Duodenal mucosa (tissue), 2 donors: ENCODE measurements around the gene ZNF407.
"Not testable (repeated sequence)": the region's sequence is repeated elsewhere in the genome, so short reads cannot be mapped to it uniquely, and the experiment has no call there.

Experiments
- H3K27ac ChIP-seq: one replicate; pipeline ENCODE4 v1.7.0; 2013; ENCODE audit warnings: low read depth, low read length
- H3K27me3 ChIP-seq, 2 donors: one replicate each; pipeline ENCODE4 v1.7.0; 2013; ENCODE audit warnings: low read length in 2 of 2, control low read depth in 1 of 2; ENCODE audit not compliant: insufficient read depth in 2 of 2, control insufficient read depth in 1 of 2
- H3K36me3 ChIP-seq, 2 donors: one replicate each; pipeline ENCODE4 v1.7.0; 2013; ENCODE audit warnings: low read length in 2 of 2, control low read depth in 1 of 2; ENCODE audit not compliant: insufficient read depth in 2 of 2, control insufficient read depth in 1 of 2
- H3K4me1 ChIP-seq, 2 donors: one replicate each; pipeline ENCODE4 v1.7.0; 2013; ENCODE audit warnings: low read length in 2 of 2, control low read depth in 1 of 2; ENCODE audit not compliant: insufficient read depth in 2 of 2, control insufficient read depth in 1 of 2
- H3K4me3 ChIP-seq, 2 donors: one replicate each; pipeline ENCODE4 v1.7.0; 2013; ENCODE audit warnings: low read length in 2 of 2, low read depth in 1 of 2
- H3K9ac ChIP-seq, 2 donors: one replicate each; pipeline ENCODE4 v1.7.0; 2013; ENCODE audit warnings: low read length in 2 of 2, low read depth in 1 of 2
- H3K9me3 ChIP-seq, 2 donors: one replicate each; pipeline ENCODE4 v1.7.0; 2013; ENCODE audit warnings: low read length in 2 of 2, control low read depth in 1 of 2; ENCODE audit not compliant: control insufficient read depth in 1 of 2

Gene ZNF407

DNA sequence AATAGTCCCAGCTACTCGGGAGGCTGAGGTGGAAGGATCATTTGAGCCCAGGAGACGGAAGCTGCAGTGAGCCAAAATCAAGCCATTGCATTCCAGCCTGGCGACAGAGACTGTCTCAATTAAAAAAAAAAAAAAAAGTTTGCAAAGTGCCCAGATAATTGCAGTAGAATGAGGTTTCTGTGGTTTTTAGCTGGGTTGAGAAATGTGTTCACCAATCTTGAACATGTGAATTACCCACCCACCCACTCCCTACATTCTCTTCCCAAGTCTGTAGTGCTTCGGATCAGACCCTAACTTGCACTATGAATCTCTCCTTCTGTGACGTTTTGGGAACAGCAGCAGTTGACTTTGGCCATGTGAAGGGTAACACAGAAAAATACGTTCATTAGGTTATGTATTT lies 363.9 kb downstream of the ZNF407 start:
- no peaks in the 10 kb centered on the region for H3K27me3 ChIP-seq
- no peaks in the 10 kb centered on the region for H3K9me3 ChIP-seq
- H3K27ac ChIP-seq: no peak overlapping the region
- no peaks in the 10 kb centered on the region for H3K4me1 ChIP-seq
- no peak overlapping the region for H3K9ac ChIP-seq
- no peak overlapping the region for H3K4me3 ChIP-seq
- H3K36me3 ChIP-seq: no peaks in the 10 kb centered on the region

- Histone ChIP-seq H3K27me3 (no peaks in the 10 kb centered on the region), H3K36me3 (no peaks in the 10 kb centered on the region), H3K9me3 (no peaks in the 10 kb centered on the region)
Observed at GRCh38 chr18:74963820-74964446, 366.3 kb downstream of the ZNF407 start.

DNA sequence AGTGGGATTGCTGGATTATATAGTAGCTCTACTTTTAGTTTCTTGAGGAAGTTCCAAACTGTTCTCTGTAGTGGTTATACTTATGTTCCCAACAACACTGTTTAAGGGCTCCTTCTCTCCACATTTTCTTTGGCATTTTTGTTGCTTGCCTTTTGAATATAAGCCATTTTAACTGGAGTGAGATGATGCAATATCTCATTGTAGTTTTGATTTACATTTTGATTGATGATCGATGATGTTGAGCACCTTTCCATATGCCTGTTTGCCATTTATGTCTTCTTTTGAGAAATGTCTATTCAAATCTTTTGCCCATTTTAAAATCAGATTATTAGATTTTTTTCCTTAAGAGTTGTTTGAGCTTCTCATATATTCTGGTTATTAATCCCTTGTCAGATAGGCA lies 368.0 kb downstream of the ZNF407 start:
- no peak overlapping the region for H3K27ac ChIP-seq
- H3K4me1 ChIP-seq: no peaks in the 10 kb centered on the region
- no peaks in the 10 kb centered on the region for H3K9me3 ChIP-seq
- H3K4me3 ChIP-seq: no peak overlapping the region
- no peak overlapping the region for H3K9ac ChIP-seq
- no peaks in the 10 kb centered on the region for H3K36me3 ChIP-seq
- no peaks in the 10 kb centered on the region for H3K27me3 ChIP-seq

More at GRCh38 chr18:74963820-74964446, 366.3 kb downstream of the ZNF407 start:
- no peak overlapping the region for H3K27ac ChIP-seq
- no peaks in the 10 kb centered on the region for H3K4me1 ChIP-seq
- H3K4me3 ChIP-seq: no peak overlapping the region
- no peak overlapping the region for H3K9ac ChIP-seq

- no peaks in the 10 kb centered on the region for H3K27me3 ChIP-seq
- no peaks in the 10 kb centered on the region for H3K36me3 ChIP-seq
- H3K9me3 ChIP-seq: no peaks in the 10 kb centered on the region
- H3K4me3 ChIP-seq: no peak overlapping the region
- no peak overlapping the region for H3K27ac ChIP-seq
- H3K9ac ChIP-seq: no peak overlapping the region
- peaks cover 4 to 9% of the 10 kb centered on the region in 2 donors for H3K4me1 ChIP-seq
Observed at GRCh38 chr18:74967438-74967837, 369.8 kb downstream of the ZNF407 start.

- H3K9me3 ChIP-seq: no peaks in the 10 kb centered on the region
- peaks cover 4 to 9% of the 10 kb centered on the region in 2 donors for H3K4me1 ChIP-seq
- no peak overlapping the region for H3K9ac ChIP-seq
- H3K27ac ChIP-seq: no peak overlapping the region
- no peaks in the 10 kb centered on the region for H3K36me3 ChIP-seq
- no peaks in the 10 kb centered on the region for H3K27me3 ChIP-seq
- H3K4me3 ChIP-seq: no peak overlapping the region
Observed at GRCh38 chr18:74967979-74968378, 370.3 kb downstream of the ZNF407 start.

GRCh38 chr18:74971358-74971757 lies 373.7 kb downstream of the ZNF407 start:
- H3K9ac ChIP-seq, H3K27me3 ChIP-seq, H3K4me3 ChIP-seq, H3K27ac ChIP-seq, H3K9me3 ChIP-seq, H3K36me3 ChIP-seq: not testable (repeated sequence)
- peaks cover 5 to 14% of the 10 kb centered on the region in 2 donors for H3K4me1 ChIP-seq

DNA sequence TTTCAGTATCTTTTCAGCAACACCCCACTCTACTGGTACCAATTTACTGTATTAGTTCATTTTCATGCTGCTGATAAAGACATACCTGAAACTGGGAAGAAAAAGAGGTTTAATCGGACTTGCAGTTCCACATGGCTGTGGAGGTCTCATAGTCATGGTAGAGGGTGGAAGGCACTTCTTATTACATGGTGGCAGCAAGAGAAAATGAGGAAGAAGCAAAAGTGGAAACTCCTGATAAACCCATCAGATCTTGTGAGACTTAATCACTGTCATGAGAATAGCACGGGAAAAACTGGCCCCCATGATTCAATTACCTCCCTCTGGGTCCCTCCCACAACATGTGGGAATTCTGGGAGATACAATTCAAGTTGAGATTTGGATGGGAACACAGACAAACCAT lies 374.1 kb downstream of the ZNF407 start:
- peaks cover 10 to 18% of the 10 kb centered on the region in 2 donors for H3K4me1 ChIP-seq
- not testable (repeated sequence) for H3K9me3 ChIP-seq

DNA sequence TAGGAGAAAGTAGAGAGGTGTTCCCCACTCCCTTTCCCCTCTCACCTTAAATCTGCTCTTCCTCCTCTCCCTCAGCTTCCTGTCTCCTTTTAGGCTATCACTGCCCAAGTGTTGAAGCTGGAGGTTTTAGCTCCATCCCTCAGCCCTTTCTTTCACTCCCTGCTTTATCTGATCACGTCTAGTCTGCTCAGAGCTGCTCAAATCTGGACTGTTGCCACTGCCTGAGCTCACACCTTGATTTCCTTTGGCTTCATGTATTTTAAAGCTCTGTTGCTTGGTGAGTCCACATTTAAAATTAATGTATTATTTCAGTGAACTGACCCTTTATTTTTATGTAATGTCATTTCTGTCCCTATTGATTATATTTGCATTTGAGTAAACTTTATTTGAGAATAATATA lies 374.7 kb downstream of the ZNF407 start:
- Histone ChIP-seq H3K4me1 (peaks cover 10 to 24% of the 10 kb centered on the region in 2 donors), H3K27ac (no peak overlapping the region), H3K9ac (no peak overlapping the region), H3K4me3 (no peak overlapping the region), H3K9me3 (no peaks in the 10 kb centered on the region), H3K36me3 (no peaks in the 10 kb centered on the region), H3K27me3 (no peaks in the 10 kb centered on the region)

More for the DNA sequence above, 374.1 kb downstream of the ZNF407 start:
- not testable (repeated sequence) for H3K4me3 ChIP-seq, H3K27ac ChIP-seq, H3K36me3 ChIP-seq, H3K9ac ChIP-seq, H3K27me3 ChIP-seq

DNA sequence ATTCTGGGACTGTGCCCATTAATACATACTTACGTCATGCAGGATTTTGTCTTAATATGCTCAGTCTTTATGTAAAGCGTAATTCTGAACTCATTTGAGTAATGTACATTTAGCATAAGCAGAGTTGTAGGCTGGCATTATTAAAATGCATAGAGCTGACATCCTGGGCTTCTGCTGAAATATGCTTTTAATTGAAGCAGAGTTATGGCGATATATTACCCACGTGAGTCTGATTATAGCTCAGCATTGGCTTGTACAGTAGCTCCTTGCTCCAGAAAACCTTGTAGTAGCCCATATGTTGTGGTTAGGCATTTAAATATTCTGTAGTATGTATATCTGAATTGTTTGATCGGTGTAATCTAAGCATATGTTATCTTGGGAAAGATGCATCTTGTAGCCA lies 377.3 kb downstream of the ZNF407 start:
- Histone ChIP-seq H3K9me3 (no peaks in the 10 kb centered on the region), H3K27me3 (no peaks in the 10 kb centered on the region), H3K4me1 (peaks cover 10 to 24% of the 10 kb centered on the region in 2 donors), H3K27ac (no peak overlapping the region), H3K4me3 (no peak overlapping the region), H3K9ac (no peak overlapping the region), H3K36me3 (no peaks in the 10 kb centered on the region)

DNA sequence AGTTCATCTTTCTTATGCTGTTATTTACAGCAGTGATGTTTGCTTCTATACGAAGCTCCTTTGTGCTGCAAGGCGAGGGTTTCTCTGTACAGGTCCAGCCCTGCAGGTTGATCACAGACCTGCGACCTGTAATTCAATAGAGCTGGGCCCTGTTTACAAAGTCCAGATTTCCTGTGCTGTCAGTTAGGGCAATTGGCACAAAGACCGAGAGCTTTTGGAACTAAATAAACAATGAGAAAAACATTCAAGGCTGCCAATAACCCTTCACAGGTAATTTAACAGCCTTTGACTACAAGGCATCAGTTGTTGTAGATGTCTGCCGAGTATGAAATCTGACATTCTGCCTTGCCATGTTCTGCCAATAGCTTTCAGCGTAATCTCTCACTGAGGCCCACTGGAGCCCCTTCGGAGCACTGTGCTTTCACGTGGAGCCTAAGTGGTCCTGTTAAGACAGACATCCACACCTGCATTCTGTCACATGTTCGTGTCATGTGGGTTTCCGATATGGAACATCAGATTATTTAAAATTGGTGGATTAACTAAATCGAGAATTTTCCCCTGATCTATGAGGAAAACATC lies 378.8 kb downstream of the ZNF407 start:
- Histone ChIP-seq H3K9me3 (no peaks in the 10 kb centered on the region), H3K9ac (no peak overlapping the region), H3K4me3 (no peak overlapping the region), H3K4me1 (peaks cover 9 to 19% of the 10 kb centered on the region in 2 donors), H3K27me3 (no peaks in the 10 kb centered on the region), H3K36me3 (no peaks in the 10 kb centered on the region), H3K27ac (no peak overlapping the region)
